ENCODE measurements around the gene CFD. TPM values are rescaled to one million over a fixed set of nuclear protein-coding genes. Genes with fewer than 3 reads are reported as not detected.

The CFD gene
- total and polyA plus RNA-seq, 12 donors: 21.1 to 583 (median 98.6) TPM

DNA sequence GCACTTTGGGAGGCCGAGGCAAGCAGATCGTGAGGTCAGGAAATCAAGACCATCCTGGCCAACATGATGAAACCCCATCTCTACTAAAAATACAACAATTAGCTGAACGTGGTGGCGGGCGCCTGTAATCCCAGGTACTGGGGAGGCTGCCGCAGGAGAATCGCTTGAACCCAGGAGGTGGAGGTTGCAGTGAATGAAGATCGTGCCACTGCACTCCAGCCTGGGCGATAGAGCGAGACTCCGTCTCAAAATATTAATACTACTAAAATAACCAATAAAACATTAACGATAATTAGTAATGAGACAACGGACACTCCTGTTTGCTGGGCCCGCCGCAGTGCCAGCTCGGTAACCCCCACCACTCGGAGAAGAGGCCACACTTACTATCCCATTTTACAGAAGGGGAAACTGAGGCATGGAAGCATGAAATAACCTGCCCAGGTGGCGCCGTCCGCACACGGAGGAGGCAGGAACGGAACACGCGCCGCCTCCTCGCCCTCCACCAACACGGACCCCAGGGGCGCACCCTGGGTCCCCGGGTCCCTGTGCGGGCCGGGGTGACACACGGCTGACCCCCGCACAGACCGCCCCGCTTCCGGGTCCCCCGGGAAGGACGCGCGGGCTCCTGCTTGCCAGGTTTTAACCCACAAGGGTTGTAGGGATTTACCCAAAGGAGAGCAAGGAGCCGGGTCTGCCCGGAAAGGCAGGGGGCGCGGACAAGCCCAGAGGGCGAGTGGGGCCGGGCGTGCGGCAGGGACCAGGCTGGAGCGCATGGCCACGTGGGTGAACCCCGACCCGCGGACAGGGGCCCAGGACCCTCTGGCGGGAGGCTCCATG, 52.0 kb downstream of the CFD start:
- ATAC-seq (peak in 1 of 8 donors; percentile 35), DNase-seq (no peak)
- WGBS, 2 donors: 84% methylated on average over 49 to 54 of the region's 54 CpGs
- intact Hi-C loops (cut with DNase I): loop anchor here in 1 of 10 donors (2.0 kb wide), 1 partner anchor 49 kb away; no protein-coding TSS in a partner anchor
- Histone ChIP-seq H3K36me3 (peaks cover 0 to 3% (median 0%) of the 10 kb centered on the region in 9 donors), H3K4me3 (peak overlapping the region in 1 of 10 donors; percentile 82), H3K4me1 (peaks cover 0 to 54% (median 7%) of the 10 kb centered on the region in 9 donors), H3K9me3 (no peaks in the 10 kb centered on the region), H3K27ac (peak overlapping the region in 1 of 10 donors; percentile 50), H3K27me3 (peaks cover 0 to 6% (median 4%) of the 10 kb centered on the region in 7 donors)
- TF ChIP-seq, protein P1, sequence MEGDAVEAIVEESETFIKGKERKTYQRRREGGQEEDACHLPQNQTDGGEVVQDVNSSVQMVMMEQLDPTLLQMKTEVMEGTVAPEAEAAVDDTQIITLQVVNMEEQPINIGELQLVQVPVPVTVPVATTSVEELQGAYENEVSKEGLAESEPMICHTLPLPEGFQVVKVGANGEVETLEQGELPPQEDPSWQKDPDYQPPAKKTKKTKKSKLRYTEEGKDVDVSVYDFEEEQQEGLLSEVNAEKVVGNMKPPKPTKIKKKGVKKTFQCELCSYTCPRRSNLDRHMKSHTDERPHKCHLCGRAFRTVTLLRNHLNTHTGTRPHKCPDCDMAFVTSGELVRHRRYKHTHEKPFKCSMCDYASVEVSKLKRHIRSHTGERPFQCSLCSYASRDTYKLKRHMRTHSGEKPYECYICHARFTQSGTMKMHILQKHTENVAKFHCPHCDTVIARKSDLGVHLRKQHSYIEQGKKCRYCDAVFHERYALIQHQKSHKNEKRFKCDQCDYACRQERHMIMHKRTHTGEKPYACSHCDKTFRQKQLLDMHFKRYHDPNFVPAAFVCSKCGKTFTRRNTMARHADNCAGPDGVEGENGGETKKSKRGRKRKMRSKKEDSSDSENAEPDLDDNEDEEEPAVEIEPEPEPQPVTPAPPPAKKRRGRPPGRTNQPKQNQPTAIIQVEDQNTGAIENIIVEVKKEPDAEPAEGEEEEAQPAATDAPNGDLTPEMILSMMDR (IDR thresholded peaks at IDR 0.05): no peak

DNA sequence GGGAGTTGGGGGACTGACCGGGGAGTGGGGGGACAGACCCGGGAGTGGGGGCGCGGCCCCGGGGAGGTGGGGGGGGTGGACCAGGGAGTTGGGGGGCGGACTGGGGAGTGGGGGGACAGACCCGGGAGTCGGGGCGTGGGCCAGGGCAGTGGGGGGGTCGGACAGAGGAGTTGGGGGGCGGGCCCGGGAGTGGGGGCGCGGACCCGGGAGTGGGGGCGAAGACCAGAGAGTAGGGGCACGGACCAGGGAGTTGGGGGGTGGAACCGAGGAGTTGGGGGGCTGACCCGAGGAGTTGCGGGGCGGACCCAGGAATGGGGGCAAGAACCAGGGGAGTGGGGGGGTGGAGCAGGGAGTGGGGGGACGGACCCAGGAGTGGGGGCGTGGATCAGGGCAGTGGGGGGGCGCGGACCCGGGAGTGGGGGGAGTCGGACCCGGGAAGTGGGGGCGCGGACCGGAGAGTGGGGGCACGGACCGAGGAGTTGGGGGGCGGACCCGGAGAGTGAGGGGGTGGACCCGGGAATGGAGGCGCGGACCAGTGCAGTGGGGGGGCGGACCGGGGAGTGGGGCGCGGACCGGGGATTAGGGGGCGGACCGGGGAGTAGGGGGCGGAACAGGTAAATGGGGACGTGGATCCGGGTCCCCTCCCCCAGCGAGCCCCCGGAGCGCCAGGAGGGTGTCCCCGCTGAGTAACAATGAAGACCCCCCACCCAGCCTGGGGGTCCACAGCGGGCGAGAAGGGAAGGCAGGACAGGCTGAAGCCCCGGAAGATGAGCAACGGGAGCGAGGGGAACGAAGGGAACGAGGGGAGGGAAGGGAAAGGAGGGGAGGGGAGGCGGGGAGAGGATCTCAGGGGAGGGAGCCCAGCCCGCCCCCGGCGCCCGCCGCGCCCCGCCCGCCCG, 53.0 kb downstream of the CFD start:
- 2 to 8% methylated on average over 39 to 68 of the region's 69 CpGs for WGBS, 2 donors
- DNase-seq (no peak), ATAC-seq (peak in 3 of 8 donors; percentile 9 to 16 (median 15))
- Histone ChIP-seq H3K4me3 (peak overlapping the region; percentile 60 to 99 (median 88)), H3K27ac (peak overlapping the region; percentile 70 to 99 (median 92)), H3K27me3 (peaks cover 4 to 16% (median 14%) of the 10 kb centered on the region in 7 donors), H3K9me3 (no peaks in the 10 kb centered on the region), H3K4me1 (peaks cover 7 to 59% (median 15%) of the 10 kb centered on the region in 9 donors), H3K36me3 (peaks cover 0 to 3% (median 0%) of the 10 kb centered on the region in 9 donors)
- TF ChIP-seq, protein P1 (IDR thresholded peaks at IDR 0.05): no peak
- intact Hi-C loops (cut with DNase I): loop anchor here in 2 of 10 donors (1.0 to 2.0 kb wide), 2 partner anchors 19 to 50 kb away; partner anchors contain the start of genes MED16 (in 1 of the 2) and RNU6-9 (in 1 of the 2)

Small RNA genes lying within 50 kb of the gene (microRNA-seq; reads per million reads assigned to microRNA genes)
- gene MIR3187: 0.60 to 1.0 reads per million in 2 donors

Other genes with a start within 250 kb of the CFD start
- 10 to 100 TPM; 37.2 to 61.7 (median 45.3) TPM for gene POLRMT, start 226.1 kb upstream of the CFD start, total RNA-seq
- gene POLRMT, start 226.1 kb upstream of the CFD start, polyA plus RNA-seq: 100 to 1,000 TPM in 1 of 2 donors, 10 to 100 TPM in 1; 43.2 to 159 TPM
- gene FGF22, start 219.8 kb upstream of the CFD start, total RNA-seq: under 1 TPM in 5 of 10 donors, not detected in 5; 0.20 to 0.36 (median 0.30) TPM
- under 1 TPM; 0.16 to 0.44 TPM for gene FGF22, start 219.8 kb upstream of the CFD start, polyA plus RNA-seq
- gene RNF126, start 196.4 kb upstream of the CFD start, total RNA-seq: 10 to 100 TPM; 20.3 to 43.6 (median 22.5) TPM
- 10 to 100 TPM; 27.1 to 46.1 TPM for gene RNF126, start 196.4 kb upstream of the CFD start, polyA plus RNA-seq
- 100 to 1,000 TPM in 3 of 10 donors, 10 to 100 TPM in 7; 33.4 to 153 (median 77.3) TPM for gene FSTL3, start 183.3 kb upstream of the CFD start, total RNA-seq
- 100 to 1,000 TPM; 118 to 279 TPM for gene FSTL3, start 183.3 kb upstream of the CFD start, polyA plus RNA-seq
- not detected for gene PRSS57, start 164.2 kb upstream of the CFD start, total RNA-seq
- gene PRSS57, start 164.2 kb upstream of the CFD start, polyA plus RNA-seq: under 1 TPM in 1 of 2 donors, not detected in 1; 0.06 TPM
- 10 to 100 TPM; 12.5 to 33.0 (median 17.7) TPM for gene PALM, start 150.7 kb upstream of the CFD start, total RNA-seq
- 10 to 100 TPM; 18.9 to 36.7 TPM for gene PALM, start 150.7 kb upstream of the CFD start, polyA plus RNA-seq
- gene MISP, start 108.6 kb upstream of the CFD start, total RNA-seq: not detected
- under 1 TPM in 1 of 2 donors, not detected in 1; 0.01 TPM for gene MISP, start 108.6 kb upstream of the CFD start, polyA plus RNA-seq
- 100 to 1,000 TPM in 1 of 10 donors, 10 to 100 TPM in 9; 46.2 to 106 (median 56.8) TPM for gene PTBP1, start 62.2 kb upstream of the CFD start, total RNA-seq
- 10 to 100 TPM; 48.2 to 74.3 TPM for gene PTBP1, start 62.2 kb upstream of the CFD start, polyA plus RNA-seq
- not detected for gene PLPPR3, start 37.7 kb upstream of the CFD start, total RNA-seq
- not detected for gene PLPPR3, start 37.7 kb upstream of the CFD start, polyA plus RNA-seq
- gene AZU1, start 31.8 kb upstream of the CFD start, total RNA-seq: 1 to 10 TPM in 1 of 10 donors, not detected in 9; 1.7 TPM
- under 1 TPM in 1 of 2 donors, not detected in 1; 0.06 TPM for gene AZU1, start 31.8 kb upstream of the CFD start, polyA plus RNA-seq
- not detected for gene PRTN3, start 18.7 kb upstream of the CFD start, total RNA-seq
- gene PRTN3, start 18.7 kb upstream of the CFD start, polyA plus RNA-seq: under 1 TPM in 1 of 2 donors, not detected in 1; 0.12 TPM
- 1 to 10 TPM in 3 of 10 donors, under 1 TPM in 4, not detected in 3; 0.26 to 2.8 (median 0.76) TPM for gene ELANE, start 7.4 kb upstream of the CFD start, total RNA-seq
- 1 to 10 TPM; 3.0 to 5.4 TPM for gene ELANE, start 7.4 kb upstream of the CFD start, polyA plus RNA-seq
- 10 to 100 TPM; 17.6 to 37.4 (median 26.2) TPM for gene MED16, start 33.5 kb downstream of the CFD start, total RNA-seq
- 10 to 100 TPM; 31.0 to 42.9 TPM for gene MED16, start 33.5 kb downstream of the CFD start, polyA plus RNA-seq
- not detected for gene RNU6-9, start 33.8 kb downstream of the CFD start, total RNA-seq
- not detected for gene RNU6-9, start 33.8 kb downstream of the CFD start, polyA plus RNA-seq
- 10 to 100 TPM; 16.3 to 30.6 (median 19.9) TPM for gene R3HDM4, start 53.6 kb downstream of the CFD start, total RNA-seq
- 10 to 100 TPM; 34.5 to 49.8 TPM for gene R3HDM4, start 53.6 kb downstream of the CFD start, polyA plus RNA-seq
- gene KISS1R, start 57.7 kb downstream of the CFD start, total RNA-seq: not detected
- not detected for gene KISS1R, start 57.7 kb downstream of the CFD start, polyA plus RNA-seq
- 10 to 100 TPM in 1 of 10 donors, 1 to 10 TPM in 9; 3.0 to 11.7 (median 5.3) TPM for gene ARID3A, start 66.4 kb downstream of the CFD start, total RNA-seq
- gene ARID3A, start 66.4 kb downstream of the CFD start, polyA plus RNA-seq: 1 to 10 TPM; 3.7 to 4.2 TPM
- gene WDR18, start 124.7 kb downstream of the CFD start, total RNA-seq: 10 to 100 TPM; 17.3 to 25.0 (median 20.3) TPM
- gene WDR18, start 124.7 kb downstream of the CFD start, polyA plus RNA-seq: 10 to 100 TPM; 44.0 to 66.4 TPM
- under 1 TPM in 3 of 10 donors, not detected in 7; 0.08 to 0.10 (median 0.09) TPM for gene GRIN3B, start 140.8 kb downstream of the CFD start, total RNA-seq
- gene GRIN3B, start 140.8 kb downstream of the CFD start, polyA plus RNA-seq: under 1 TPM in 1 of 2 donors, not detected in 1; 0.01 TPM
- gene TMEM259, start 161.5 kb downstream of the CFD start, total RNA-seq: 100 to 1,000 TPM in 8 of 10 donors, 10 to 100 TPM in 2; 94.3 to 141 (median 111) TPM
- 100 to 1,000 TPM; 144 to 289 TPM for gene TMEM259, start 161.5 kb downstream of the CFD start, polyA plus RNA-seq
- gene RNU6-2, start 161.9 kb downstream of the CFD start, total RNA-seq: not detected
- not detected for gene RNU6-2, start 161.9 kb downstream of the CFD start, polyA plus RNA-seq
- 100 to 1,000 TPM in 2 of 10 donors, 10 to 100 TPM in 8; 33.0 to 117 (median 63.5) TPM for gene CNN2, start 166.9 kb downstream of the CFD start, total RNA-seq
- gene CNN2, start 166.9 kb downstream of the CFD start, polyA plus RNA-seq: 10 to 100 TPM; 49.0 to 61.2 TPM
- 10 to 100 TPM in 1 of 10 donors, 1 to 10 TPM in 9; 4.3 to 18.1 (median 5.6) TPM for gene ABCA7, start 180.4 kb downstream of the CFD start, total RNA-seq
- 10 to 100 TPM in 1 of 2 donors, 1 to 10 TPM in 1; 2.7 to 23.4 TPM for gene ABCA7, start 180.4 kb downstream of the CFD start, polyA plus RNA-seq
- 10 to 100 TPM in 1 of 10 donors, 1 to 10 TPM in 9; 1.9 to 27.4 (median 4.1) TPM for gene ARHGAP45, start 207.5 kb downstream of the CFD start, total RNA-seq
- 1 to 10 TPM; 4.4 to 8.6 TPM for gene ARHGAP45, start 207.5 kb downstream of the CFD start, polyA plus RNA-seq
- 100 to 1,000 TPM; 111 to 215 (median 134) TPM for gene POLR2E, start 235.7 kb downstream of the CFD start, total RNA-seq
- 100 to 1,000 TPM; 116 to 212 TPM for gene POLR2E, start 235.7 kb downstream of the CFD start, polyA plus RNA-seq
- 100 to 1,000 TPM; 244 to 405 (median 299) TPM for gene GPX4, start 244.3 kb downstream of the CFD start, total RNA-seq
- gene GPX4, start 244.3 kb downstream of the CFD start, polyA plus RNA-seq: 100 to 1,000 TPM; 461 to 487 TPM

Data from heart right ventricle (tissue), 16 donors.